HCT116 (cell line): Measurements from ENCODE around the gene AKAP5. TPM values are rescaled to one million over a fixed set of nuclear protein-coding genes. Genes with fewer than 3 reads are reported as not detected.

Source experiments
- ATAC-seq: fragments of 200-7000 bp; cut with Tn5 transposase; 2 replicates; pipeline ENCODE4 v1.9.1; 2020; ENCODE audit warnings: mild to moderate bottlenecking, moderate library complexity
- BruUV-seq: library from RNA; stranded (reverse); fragments of 400-500 nt; replicated peaks from 2 replicates; lab custom pipeline; 2021; lab: Mats Ljungman, UMichigan
- CTCF ChIA-PET: fragments of 300-600 bp; sonication (Branson Sonifier 250); formaldehyde crosslinking; loops from one replicate; lab custom pipeline; 2021; ENCODE audit warnings: antibody characterized with exemption; lab: Charles Lee
- POLR2A ChIA-PET: fragments of 300-600, 350-600 bp; sonication (Branson Sonifier 250); formaldehyde crosslinking; loops from one replicate; lab custom pipeline; 2021; ENCODE audit warnings: antibody characterized with exemption; lab: Charles Lee
- RAD21 ChIA-PET, 2 experiments: fragments of 300-600 bp; sonication (Branson Sonifier 250); formaldehyde crosslinking; loops; one replicate each; lab custom pipeline; 2023; ENCODE audit warnings: low total read pairs in 2 of 2; ENCODE audit not compliant: uncharacterized antibody in 2 of 2, unreplicated experiment in 2 of 2, low non-redundant PET in 1 of 2; lab: Charles Lee
- DNase-seq: peaks from one replicate; pipeline ENCODE4 v3.0.0-alpha.2; 2010; ENCODE audit warnings: low read depth, low spot score
- H2AFZ ChIP-seq: fragments of 200-600 bp; shearing (Covaris generic), sonication (generic); 2 replicates; pipeline ENCODE4 v1.6.1; 2017; ENCODE audit warnings: low read depth, mixed run types, mixed read lengths, antibody characterized with exemption, low read length; ENCODE audit not compliant: poor library complexity, severe bottlenecking
- H3K27ac ChIP-seq: 2 replicates; pipeline ENCODE4 v1.5.1; 2012; ENCODE audit warnings: low read depth, low read length
- H3K27me3 ChIP-seq: fragments of 200-600 bp; sonication (generic); 2 replicates; pipeline ENCODE4 v1.6.1; 2016; ENCODE audit warnings: mixed run types, low read length, mixed read lengths; ENCODE audit not compliant: insufficient read depth
- H3K36me3 ChIP-seq, 2 experiments: fragments of 200-500 bp in 1 of 2; fragments of 200-600 bp in 1 of 2; sonication (Bioruptor generic) in 1 of 2; sonication (generic) in 1 of 2; 2 replicates each; pipeline versions ENCODE4 v1.5.1 to v1.6.1; 2014 to 2016; ENCODE audit warnings: low read length in 2 of 2, inconsistent platforms in 1 of 2, mixed read lengths in 1 of 2, mixed run types in 1 of 2; ENCODE audit not compliant: insufficient read depth in 2 of 2, control insufficient read depth in 1 of 2
- H3K4me1 ChIP-seq, 2 experiments: fragments of 200-600 bp in 1 of 2; sonication (generic) in 1 of 2; 2 replicates each; pipeline versions ENCODE4 v1.5.1 to v1.6.1; 2012 to 2017; ENCODE audit warnings: low read length in 2 of 2, inconsistent platforms in 1 of 2, mild to moderate bottlenecking in 1 of 2, mixed read lengths in 1 of 2, mixed run types in 1 of 2, moderate library complexity in 1 of 2; ENCODE audit not compliant: insufficient read depth in 2 of 2, control insufficient read depth in 1 of 2
- H3K4me2 ChIP-seq: fragments of 200-600 bp; sonication (generic); 2 replicates; pipeline ENCODE4 v1.6.1; 2017; ENCODE audit warnings: mixed run types, low read length, mixed read lengths
- H3K4me3 ChIP-seq, 2 experiments: fragments of 200-600 bp in 1 of 2; sonication (generic) in 1 of 2; replicated peaks in 1 of 2; 2 replicates each; pipeline ENCODE4 v1.5.1; 2011 to 2016; ENCODE audit warnings: low read length in 2 of 2, control low read depth in 1 of 2, low read depth in 1 of 2, mild to moderate bottlenecking in 1 of 2, mixed read lengths in 1 of 2, mixed run types in 1 of 2
- H3K79me2 ChIP-seq: fragments of 200-600 bp; sonication (generic); 2 replicates; pipeline ENCODE4 v1.6.1; 2017; ENCODE audit warnings: mild to moderate bottlenecking, mixed run types, low read length, moderate library complexity, mixed read lengths; ENCODE audit not compliant: insufficient read depth
- H3K9ac ChIP-seq: fragments of 200-600 bp; sonication (generic); 2 replicates; pipeline ENCODE4 v1.6.1; 2016; ENCODE audit warnings: low read length, mixed read lengths
- H3K9me2 ChIP-seq: fragments of 200-600 bp; sonication (generic), shearing (Covaris generic); 2 replicates; pipeline ENCODE4 v1.6.1; 2017; ENCODE audit warnings: mixed run types, mild to moderate bottlenecking, moderate library complexity; ENCODE audit not compliant: insufficient read depth
- H3K9me3 ChIP-seq, 2 experiments: fragments of 200-500 bp in 1 of 2; fragments of 200-600 bp in 1 of 2; sonication (Bioruptor generic) in 1 of 2; sonication (generic) in 1 of 2; 2 replicates each; pipeline ENCODE4 v1.6.1; 2014 to 2017; ENCODE audit warnings: low read length in 2 of 2, mixed read lengths in 2 of 2, inconsistent platforms in 1 of 2, low read depth in 1 of 2, mild to moderate bottlenecking in 1 of 2, mixed run types in 1 of 2, moderate library complexity in 1 of 2; ENCODE audit not compliant: control insufficient read depth in 1 of 2, insufficient read depth in 1 of 2
- H4K20me1 ChIP-seq: fragments of 200-600 bp; sonication (generic), shearing (Covaris generic); 2 replicates; pipeline ENCODE4 v1.6.1; 2017; ENCODE audit warnings: mixed run types, mild to moderate bottlenecking, moderate library complexity; ENCODE audit not compliant: insufficient read depth
- CBX3 ChIP-seq: IDR thresholded peaks from 2 replicates; pipeline ENCODE4 v1.6.1; 2012; ENCODE audit warnings: low read depth
- FOSL1 ChIP-seq: IDR thresholded peaks from 2 replicates; pipeline ENCODE4 v1.6.1; 2012; ENCODE audit warnings: low read depth
- ZNF274 ChIP-seq: fragments of 200-500 bp; sonication (Bioruptor generic); IDR thresholded peaks from 2 replicates; pipeline ENCODE4 v1.6.1; 2014; ENCODE audit warnings: mild to moderate bottlenecking, low read depth, low read length, inconsistent platforms
- intact Hi-C: fragments of 100-400 bp; cut with micrococcal nuclease; formaldehyde crosslinking; loops from 2 replicates; pipeline ENCODE4 v1.10.0; 2022
- total RNA-seq: library from RNA; stranded (reverse); gene quantifications from one replicate; pipeline ENCODE4 v1.2.1, GENCODE V29; 2021; ENCODE audit not compliant: unreplicated experiment
- TF ChIP-seq, protein P1 (sequence below): IDR thresholded peaks from 2 replicates; pipeline ENCODE4 v1.6.1; 2012
- TF ChIP-seq, protein P2 (sequence below), 3 experiments: fragments of 200-600 bp in 1 of 3; sonication (generic) in 1 of 3; IDR thresholded peaks in 2 of 3; conservative IDR thresholded peaks in 1 of 3; 2 replicates each; pipeline ENCODE4 v1.5.1; 2012 to 2017; ENCODE audit warnings: low read depth in 2 of 3, low read length in 2 of 3, antibody characterized with exemption in 1 of 3, borderline replicate concordance in 1 of 3, control low read depth in 1 of 3, mild to moderate bottlenecking in 1 of 3, mixed read lengths in 1 of 3, mixed run types in 1 of 3, moderate library complexity in 1 of 3; ENCODE audit not compliant: insufficient read depth in 1 of 3

AKAP5 gene
- total RNA-seq, 1 experiment from 2014 or later, result 0.54 TPM

GRCh38 chr14:64520699-64521098, 55.4 kb downstream of the AKAP5 start:
- no peak overlapping the region for H2AFZ ChIP-seq
- no peaks in the 10 kb centered on the region for H3K9me3 ChIP-seq
- no peak overlapping the region for H3K9ac ChIP-seq
- POLR2A ChIA-PET, result no interaction called here
- RAD21 ChIA-PET, result no interaction called here
- no peaks in the 10 kb centered on the region for H3K4me1 ChIP-seq
- no TSS peak for BruUV-seq
- H3K27ac ChIP-seq, result no peak overlapping the region
- no peaks in the 10 kb centered on the region for H4K20me1 ChIP-seq
- no peak overlapping the region for H3K4me2 ChIP-seq
- intact Hi-C loops, result no loop called here
- TF ChIP-seq ZNF274, result no peak
- TF ChIP-seq, protein P1, sequence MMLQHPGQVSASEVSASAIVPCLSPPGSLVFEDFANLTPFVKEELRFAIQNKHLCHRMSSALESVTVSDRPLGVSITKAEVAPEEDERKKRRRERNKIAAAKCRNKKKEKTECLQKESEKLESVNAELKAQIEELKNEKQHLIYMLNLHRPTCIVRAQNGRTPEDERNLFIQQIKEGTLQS, result no peak
- TF ChIP-seq, protein P2, sequence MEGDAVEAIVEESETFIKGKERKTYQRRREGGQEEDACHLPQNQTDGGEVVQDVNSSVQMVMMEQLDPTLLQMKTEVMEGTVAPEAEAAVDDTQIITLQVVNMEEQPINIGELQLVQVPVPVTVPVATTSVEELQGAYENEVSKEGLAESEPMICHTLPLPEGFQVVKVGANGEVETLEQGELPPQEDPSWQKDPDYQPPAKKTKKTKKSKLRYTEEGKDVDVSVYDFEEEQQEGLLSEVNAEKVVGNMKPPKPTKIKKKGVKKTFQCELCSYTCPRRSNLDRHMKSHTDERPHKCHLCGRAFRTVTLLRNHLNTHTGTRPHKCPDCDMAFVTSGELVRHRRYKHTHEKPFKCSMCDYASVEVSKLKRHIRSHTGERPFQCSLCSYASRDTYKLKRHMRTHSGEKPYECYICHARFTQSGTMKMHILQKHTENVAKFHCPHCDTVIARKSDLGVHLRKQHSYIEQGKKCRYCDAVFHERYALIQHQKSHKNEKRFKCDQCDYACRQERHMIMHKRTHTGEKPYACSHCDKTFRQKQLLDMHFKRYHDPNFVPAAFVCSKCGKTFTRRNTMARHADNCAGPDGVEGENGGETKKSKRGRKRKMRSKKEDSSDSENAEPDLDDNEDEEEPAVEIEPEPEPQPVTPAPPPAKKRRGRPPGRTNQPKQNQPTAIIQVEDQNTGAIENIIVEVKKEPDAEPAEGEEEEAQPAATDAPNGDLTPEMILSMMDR (IDR thresholded peaks at IDR 0.05 in 2 of 3, conservative IDR thresholded peaks at IDR 0.05 in 1 of 3; ENCODE audit: borderline replicate concordance in 1 of 3, insufficient read depth in 1 of 3, low read depth in 2 of 3, low read length in 2 of 3), result no peak
- no peak for TF ChIP-seq CBX3
- TF ChIP-seq FOSL1, result no peak
- CTCF ChIA-PET, result interaction anchor here (2.3 kb wide), 1 partner anchor 10 kb away, joined by 9 read pairs; no protein-coding TSS in a partner anchor
- no peak overlapping the region for H3K4me3 ChIP-seq
- ATAC-seq (no peak), DNase-seq (no peak)
- peaks cover 3 to 11% of the 10 kb centered on the region in 2 experiments; a peak in 3 of 4 replicates for H3K36me3 ChIP-seq
- peaks cover 40% of the 10 kb centered on the region for H3K79me2 ChIP-seq
- no peaks in the 10 kb centered on the region for H3K9me2 ChIP-seq
- H3K27me3 ChIP-seq, result no peaks in the 10 kb centered on the region
